ENCODE measurements around the gene ZNF621. TPM values are rescaled to one million over a fixed set of nuclear protein-coding genes. Genes with fewer than 3 reads are reported as not detected.

Gene ZNF621
- total RNA-seq, 1 experiment from 2014 or later = 24.9 TPM

- no peak for DNase-seq (ENCODE audit: low read depth, low spot score)
- no peak overlapping the region for H3K27ac ChIP-seq (ENCODE audit: low read length)
- peaks cover 29% of the 10 kb centered on the region for H3K9me3 ChIP-seq (ENCODE audit: control insufficient read depth, insufficient read depth, low read depth, low read length)
- ChIA-PET POLR2A (no interaction called here), CTCF (no interaction called here)
- intact Hi-C loops (cut with micrococcal nuclease; ENCODE audit: unreplicated experiment) (no loop called here), in situ Hi-C loops (cut with HindIII; ENCODE audit: low pct_unique_long_range_greater_than_20kb, low sequenced_read_pairs) (no loop called here)
- no peak overlapping the region for H3K4me3 ChIP-seq (ENCODE audit: low read depth in 2 of 2, low read length in 2 of 2)
- ATAC-seq = no peak
- no peaks in the 10 kb centered on the region for H3K36me3 ChIP-seq (ENCODE audit: control insufficient read depth, insufficient read depth, low read length)
- H3K4me1 ChIP-seq (ENCODE audit: control insufficient read depth, insufficient read depth, low read length) = no peaks in the 10 kb centered on the region
- no peaks in the 10 kb centered on the region for H3K27me3 ChIP-seq (ENCODE audit: control insufficient read depth, insufficient read depth, low read length)
- TF ChIP-seq CTCF (IDR thresholded peaks at IDR 0.05) (no peak), TCF7L2 (IDR thresholded peaks at IDR 0.05; ENCODE audit: low read depth, low read length) (no peak), POLR2AphosphoS5 (IDR thresholded peaks at IDR 0.05; ENCODE audit: low read depth, low read length) (no peak), REST (IDR thresholded peaks at IDR 0.05; ENCODE audit: insufficient read depth in 1 of 2, low read depth in 2 of 2, low read length in 1 of 2) (no peak), SIN3A (IDR thresholded peaks at IDR 0.05; ENCODE audit: borderline replicate concordance, insufficient read depth, low read depth, low read length) (no peak)
- no TSS peak for BruUV-seq (replicated peaks)
These were observed 7.5 kb downstream of the ZNF621 start for GRCh38 chr3:40532252-40532651.

DNA sequence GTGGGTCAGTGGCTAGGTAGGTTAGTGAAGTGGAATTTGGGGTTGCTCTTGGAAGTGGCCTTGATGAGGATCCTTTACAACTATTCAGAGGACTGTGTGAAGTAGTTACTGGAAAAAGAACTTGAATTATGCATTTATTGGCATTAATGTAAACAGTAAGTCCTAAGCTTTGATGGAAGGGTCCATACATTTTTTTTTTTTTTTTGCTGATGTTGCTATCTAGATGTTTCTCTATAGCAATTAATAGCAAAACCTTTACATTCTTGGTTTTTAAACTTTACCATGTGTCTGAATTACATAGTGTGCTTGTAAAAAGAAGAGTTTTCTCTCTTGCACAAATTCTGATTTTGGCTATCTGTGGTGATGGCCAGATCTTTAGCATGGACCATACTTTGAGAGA lies 9.5 kb downstream of the ZNF621 start:
- Histone ChIP-seq H3K36me3 (ENCODE audit: control insufficient read depth, insufficient read depth, low read length) (no peaks in the 10 kb centered on the region), H3K9me3 (ENCODE audit: control insufficient read depth, insufficient read depth, low read depth, low read length) (peaks cover 29% of the 10 kb centered on the region), H3K4me3 (ENCODE audit: low read depth in 2 of 2, low read length in 2 of 2) (no peak overlapping the region), H3K4me1 (ENCODE audit: control insufficient read depth, insufficient read depth, low read length) (no peaks in the 10 kb centered on the region), H3K27ac (ENCODE audit: low read length) (no peak overlapping the region), H3K27me3 (ENCODE audit: control insufficient read depth, insufficient read depth, low read length) (no peaks in the 10 kb centered on the region)
- DNase-seq (ENCODE audit: low read depth, low spot score) (no peak), ATAC-seq (no peak)
- TF ChIP-seq SIN3A (IDR thresholded peaks at IDR 0.05; ENCODE audit: borderline replicate concordance, insufficient read depth, low read depth, low read length) = no peak
- POLR2A ChIA-PET = no interaction called here
- CTCF ChIA-PET = no interaction called here
- intact Hi-C loops (cut with micrococcal nuclease; ENCODE audit: unreplicated experiment) = no loop called here
- BruUV-seq (replicated peaks) = no TSS peak
- in situ Hi-C loops (cut with HindIII; ENCODE audit: low pct_unique_long_range_greater_than_20kb, low sequenced_read_pairs) = no loop called here

GRCh38 chr3:40546816-40547215 lies 22.1 kb downstream of the ZNF621 start:
- H3K9me3 ChIP-seq (ENCODE audit: control insufficient read depth, insufficient read depth, low read depth, low read length) = no peaks in the 10 kb centered on the region
- BruUV-seq (replicated peaks) = no TSS peak
- no peak for ATAC-seq
- intact Hi-C loops (cut with micrococcal nuclease; ENCODE audit: unreplicated experiment) (no loop called here), in situ Hi-C loops (cut with HindIII; ENCODE audit: low pct_unique_long_range_greater_than_20kb, low sequenced_read_pairs) (no loop called here)
- ChIA-PET POLR2A (no interaction called here), CTCF (no interaction called here)
- H3K27me3 ChIP-seq (ENCODE audit: control insufficient read depth, insufficient read depth, low read length) = no peaks in the 10 kb centered on the region
- no peak overlapping the region for H3K27ac ChIP-seq (ENCODE audit: low read length)
- no peaks in the 10 kb centered on the region for H3K36me3 ChIP-seq (ENCODE audit: control insufficient read depth, insufficient read depth, low read length)
- DNase-seq (ENCODE audit: low read depth, low spot score) = no peak
- no peaks in the 10 kb centered on the region for H3K4me1 ChIP-seq (ENCODE audit: control insufficient read depth, insufficient read depth, low read length)
- no peak for TF ChIP-seq REST (IDR thresholded peaks at IDR 0.05; ENCODE audit: insufficient read depth in 1 of 2, low read depth in 2 of 2, low read length in 1 of 2)
- H3K4me3 ChIP-seq (ENCODE audit: low read depth in 2 of 2, low read length in 2 of 2) = no peak overlapping the region
